ENCODE data around the gene RPS27.

RPS27 gene

GRCh38 chr1:153961421-153961820 lies 29.1 kb upstream of the RPS27 start:
- no peak for TF ChIP-seq CTCF (IDR thresholded peaks at IDR 0.05)
- H3K4me3 ChIP-seq = no peak overlapping the region
- H3K27ac ChIP-seq = peak overlapping the region; percentile 93 to 99
- DNase-seq (ENCODE audit: low spot score) = no peak

GRCh38 chr1:153962088-153963029 lies 28.2 kb upstream of the RPS27 start:
- DNase-seq (ENCODE audit: low spot score) = no peak
- TF ChIP-seq CTCF (IDR thresholded peaks at IDR 0.05) = no peak
- H3K4me3 ChIP-seq = peak overlapping the region; percentile 77
- H3K27ac ChIP-seq = peak overlapping the region; percentile 93 to 99

GRCh38 chr1:153963030-153963849 lies 27.3 kb upstream of the RPS27 start, which contains the start of gene SLC39A1:
TSS of gene SLC39A1 (minus strand) at chr1:153963537. CDS start at chr1:153962715, 822 bp downstream.
- DNase-seq (ENCODE audit: low spot score) = peak; percentile 99

GRCh38 chr1:153963850-153964331 lies 26.7 kb upstream of the RPS27 start:
- no peak for TF ChIP-seq CTCF (IDR thresholded peaks at IDR 0.05)
- Histone ChIP-seq H3K27ac (peak overlapping the region; percentile 93 to 99), H3K4me3 (peak overlapping the region; percentile 77)
- no peak for DNase-seq (ENCODE audit: low spot score)

More at GRCh38 chr1:153963030-153963849, 27.3 kb upstream of the RPS27 start, which contains the start of gene SLC39A1:
- H3K27ac ChIP-seq = peak within 1 kb of the TSS; percentile 93 to 99
- peak within 1 kb of the TSS; percentile 77 for H3K4me3 ChIP-seq
- TF ChIP-seq CTCF (IDR thresholded peaks at IDR 0.05) = no peak

GRCh38 chr1:153967107-153967999 lies 23.2 kb upstream of the RPS27 start, which contains the start of gene CREB3L4:
TSS of gene CREB3L4 (plus strand) at chr1:153967902. CDS start at chr1:153968526, 624 bp downstream.
- H3K27ac ChIP-seq = peak within 1 kb of the TSS; percentile 62 to 88
- peak within 1 kb of the TSS; percentile 76 for H3K4me3 ChIP-seq
- peak; percentile 96 for DNase-seq (ENCODE audit: low spot score)
- no peak for TF ChIP-seq CTCF (IDR thresholded peaks at IDR 0.05)

GRCh38 chr1:153968000-153968363 lies 22.6 kb upstream of the RPS27 start:
- no peak for DNase-seq (ENCODE audit: low spot score)
- peak overlapping the region in 1 of 2 donors; percentile 88 for H3K27ac ChIP-seq
- TF ChIP-seq CTCF (IDR thresholded peaks at IDR 0.05) = no peak
- H3K4me3 ChIP-seq = peak overlapping the region; percentile 76

Data from coronary artery (tissue), 2 donors.